ENCODE data around the gene FAM20B.

DNA sequence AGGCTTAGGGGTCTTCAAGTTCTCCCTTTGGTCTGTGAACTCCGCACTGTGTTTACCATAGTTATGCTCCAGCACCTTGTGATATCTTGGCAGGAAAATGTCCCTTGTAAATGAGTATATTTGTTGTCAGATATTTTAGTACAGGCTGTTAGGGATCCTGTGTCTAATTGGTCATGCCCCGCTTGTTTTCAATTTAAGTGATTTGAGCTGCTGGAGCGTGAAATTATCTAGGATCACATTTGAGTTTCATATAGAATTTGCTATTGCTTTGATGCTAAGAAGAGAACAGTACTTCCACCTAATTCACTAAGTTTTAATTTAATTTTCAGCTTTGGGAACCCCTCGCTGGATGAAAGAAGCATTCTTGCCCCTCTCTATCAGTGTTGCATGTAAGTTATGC, 40.8 kb downstream of the FAM20B start:
- TF ChIP-seq, protein P1, sequence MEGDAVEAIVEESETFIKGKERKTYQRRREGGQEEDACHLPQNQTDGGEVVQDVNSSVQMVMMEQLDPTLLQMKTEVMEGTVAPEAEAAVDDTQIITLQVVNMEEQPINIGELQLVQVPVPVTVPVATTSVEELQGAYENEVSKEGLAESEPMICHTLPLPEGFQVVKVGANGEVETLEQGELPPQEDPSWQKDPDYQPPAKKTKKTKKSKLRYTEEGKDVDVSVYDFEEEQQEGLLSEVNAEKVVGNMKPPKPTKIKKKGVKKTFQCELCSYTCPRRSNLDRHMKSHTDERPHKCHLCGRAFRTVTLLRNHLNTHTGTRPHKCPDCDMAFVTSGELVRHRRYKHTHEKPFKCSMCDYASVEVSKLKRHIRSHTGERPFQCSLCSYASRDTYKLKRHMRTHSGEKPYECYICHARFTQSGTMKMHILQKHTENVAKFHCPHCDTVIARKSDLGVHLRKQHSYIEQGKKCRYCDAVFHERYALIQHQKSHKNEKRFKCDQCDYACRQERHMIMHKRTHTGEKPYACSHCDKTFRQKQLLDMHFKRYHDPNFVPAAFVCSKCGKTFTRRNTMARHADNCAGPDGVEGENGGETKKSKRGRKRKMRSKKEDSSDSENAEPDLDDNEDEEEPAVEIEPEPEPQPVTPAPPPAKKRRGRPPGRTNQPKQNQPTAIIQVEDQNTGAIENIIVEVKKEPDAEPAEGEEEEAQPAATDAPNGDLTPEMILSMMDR (IDR thresholded peaks at IDR 0.05) = no peak
- no peak for TF ChIP-seq ZFX (IDR thresholded peaks at IDR 0.05; ENCODE audit: borderline replicate concordance)
